Measurements from ENCODE around the gene FBLN1. TPM values are rescaled to one million over a fixed set of nuclear protein-coding genes. Genes with fewer than 3 reads are reported as not detected.
A peak's percentile ranks its signal among the peaks of the same experiment; 100 is the strongest.

Gene FBLN1
- polyA plus RNA-seq, 1 of the 3 experiments (the other 2 are of a cell fraction), result 147 TPM

DNA sequence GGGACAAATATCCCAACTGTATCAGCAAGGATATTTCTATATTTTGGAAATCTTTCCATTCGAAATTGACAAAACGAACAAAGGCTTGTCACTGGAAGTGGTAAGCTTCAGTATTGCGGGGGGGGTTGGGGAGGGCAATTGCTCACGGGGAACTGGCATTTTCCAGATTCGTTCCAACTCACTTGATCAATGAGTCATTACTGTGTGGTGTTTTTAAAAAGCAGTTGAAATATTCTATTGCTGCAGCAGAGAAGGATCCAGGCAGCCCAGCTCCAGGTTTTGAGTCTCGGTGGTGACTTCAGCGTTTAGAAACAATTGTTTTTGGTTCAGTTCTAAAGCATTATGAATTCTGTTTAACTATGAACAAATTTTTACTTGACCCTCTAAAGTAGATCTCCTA, 33.8 kb upstream of the FBLN1 start (continued):
- peak; percentile 61; the same call in 1 of the 2 replicates for TF ChIP-seq FOSL2 (IDR thresholded peaks at IDR 0.05; ENCODE audit: borderline replicate concordance, low read depth)

DNA sequence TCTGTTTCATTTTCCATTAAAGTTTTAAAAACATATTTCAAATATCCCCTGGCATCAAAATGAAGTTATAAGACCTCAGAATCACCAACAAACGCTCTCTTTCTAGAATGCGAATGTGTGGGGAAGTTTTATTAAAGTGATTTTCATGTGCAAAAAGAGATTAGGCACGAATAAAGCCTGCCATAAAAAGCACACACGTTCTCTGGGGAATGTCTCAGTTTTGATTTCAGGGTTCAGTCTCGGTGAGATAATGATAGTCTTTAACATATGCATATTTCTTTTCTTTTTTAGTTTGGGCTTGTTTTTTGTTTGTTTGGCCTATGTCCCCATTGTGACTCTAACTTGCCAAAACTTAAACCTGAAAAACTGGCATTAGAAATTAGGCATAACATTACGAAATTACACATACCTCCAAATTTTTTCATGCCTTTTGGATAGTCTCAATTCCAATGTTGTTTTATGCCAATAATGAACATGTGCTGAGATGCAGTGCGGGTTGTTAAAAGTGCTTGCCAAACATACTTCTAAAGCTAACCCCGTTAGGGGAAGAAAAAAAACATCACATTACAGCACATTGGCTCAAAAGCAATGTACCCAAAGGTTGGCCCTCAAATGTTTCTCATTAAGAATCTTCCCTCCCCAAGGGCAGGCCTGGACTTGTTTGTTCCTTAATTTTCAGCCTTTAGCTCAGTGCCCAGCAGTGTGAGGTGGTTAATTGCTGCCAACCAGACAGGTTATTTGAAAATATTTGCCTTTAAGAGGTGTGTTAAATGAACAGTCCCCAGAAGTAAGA, 33.2 kb upstream of the FBLN1 start:
- peaks cover 5% of the 10 kb centered on the region for H3F3A ChIP-seq (replicated peaks; ENCODE audit: insufficient read depth)
- H3K4me2 ChIP-seq, result peak overlapping the region; percentile 46; the same call in 1 of the 2 replicates
- no peaks in the 10 kb centered on the region for H3K79me2 ChIP-seq (ENCODE audit: insufficient read depth)
- CTCF ChIA-PET, result interaction anchor here (1.1 kb wide), 2 partner anchors 13 to 108 kb away, joined by 3 to 4 read pairs; no protein-coding TSS in a partner anchor
- H3K9me3 ChIP-seq, result no peaks in the 10 kb centered on the region
- no peaks in the 10 kb centered on the region for H3K36me3 ChIP-seq (replicated peaks in 1 of 2; ENCODE audit: control insufficient read depth in 1 of 2, insufficient read depth in 2 of 2, low read length in 1 of 2)
- H3K27ac ChIP-seq (ENCODE audit: low read depth in 2 of 2, low read length in 1 of 2), result peak overlapping the region; percentile 33 to 84; a peak in 3 of 4 replicates
- POLR2A ChIA-PET, result no interaction called here
- no peak overlapping the region for H3K4me3 ChIP-seq (ENCODE audit: low read depth in 2 of 2, low read length in 1 of 2)
- no peak overlapping the region for H3K9ac ChIP-seq
- H2AFZ ChIP-seq (ENCODE audit: low read depth), result peak overlapping the region; percentile 43
- no peaks in the 10 kb centered on the region for H3K27me3 ChIP-seq (ENCODE audit: insufficient read depth)
- WGBS (ENCODE audit: low lambda C conversion rate), result 69% methylated on average over 8 of the region's 8 CpGs
- TF ChIP-seq TCF12 (IDR thresholded peaks at IDR 0.05), result peak; percentile 59; the same call in 1 of the 2 replicates
- TF ChIP-seq YY1 (IDR thresholded peaks at IDR 0.05; ENCODE audit: low read depth), result no peak
- H3K4me1 ChIP-seq (ENCODE audit: control insufficient read depth in 1 of 2, insufficient read depth in 2 of 2, low read depth in 1 of 2, low read length in 1 of 2), result peaks cover 8 to 10% of the 10 kb centered on the region in 2 experiments
- no peak for DNase-seq
- no peaks in the 10 kb centered on the region for H4K20me1 ChIP-seq (ENCODE audit: insufficient read depth)
- H3K9me2 ChIP-seq, result no peaks in the 10 kb centered on the region

DNA sequence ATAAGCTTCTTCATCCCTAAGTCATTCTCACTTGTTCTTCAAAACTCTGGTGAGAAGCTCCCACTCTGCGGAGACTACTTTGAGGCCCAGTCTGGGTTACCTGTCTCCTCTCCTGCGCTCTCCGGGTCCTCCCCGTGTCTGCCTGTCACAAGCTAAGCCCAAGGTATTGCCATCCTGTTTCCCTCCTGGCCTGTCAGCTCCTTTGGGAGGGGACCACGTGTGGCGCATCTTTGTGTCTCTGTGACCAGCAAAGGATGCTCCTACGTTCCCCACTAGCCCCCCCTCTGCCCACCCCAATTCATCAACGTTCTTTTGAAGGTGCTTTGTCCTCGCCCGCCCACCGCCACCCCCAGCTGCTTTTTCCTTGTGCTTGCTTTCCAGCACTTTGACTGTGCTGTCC, 31.8 kb upstream of the FBLN1 start:
- Histone ChIP-seq H3K9ac (no peak overlapping the region), H3K27me3 (ENCODE audit: insufficient read depth) (no peaks in the 10 kb centered on the region), H3F3A (replicated peaks; ENCODE audit: insufficient read depth) (peaks cover 1% of the 10 kb centered on the region), H3K4me3 (ENCODE audit: low read depth in 2 of 2, low read length in 1 of 2) (no peak overlapping the region), H4K20me1 (ENCODE audit: insufficient read depth) (no peaks in the 10 kb centered on the region), H3K4me1 (ENCODE audit: control insufficient read depth in 1 of 2, insufficient read depth in 2 of 2, low read depth in 1 of 2, low read length in 1 of 2) (peaks cover 8 to 10% of the 10 kb centered on the region in 2 experiments), H3K9me3 (no peaks in the 10 kb centered on the region), H3K79me2 (ENCODE audit: insufficient read depth) (no peaks in the 10 kb centered on the region), H3K27ac (ENCODE audit: low read depth in 2 of 2, low read length in 1 of 2) (no peak overlapping the region), H3K36me3 (replicated peaks in 1 of 2; ENCODE audit: control insufficient read depth in 1 of 2, insufficient read depth in 2 of 2, low read length in 1 of 2) (no peaks in the 10 kb centered on the region), H2AFZ (ENCODE audit: low read depth) (no peak overlapping the region), H3K4me2 (no peak overlapping the region), H3K9me2 (no peaks in the 10 kb centered on the region)
- ChIA-PET POLR2A (no interaction called here), CTCF (interaction anchor here (1.1 kb wide), 1 partner anchor 12 kb away, joined by 4 read pairs; no protein-coding TSS in a partner anchor)
- 95% methylated on average over 11 of the region's 11 CpGs for WGBS (ENCODE audit: low lambda C conversion rate)
- no peak for DNase-seq
- no peak for TF ChIP-seq NFIC (IDR thresholded peaks at IDR 0.05; ENCODE audit: borderline replicate concordance)
- TF ChIP-seq, protein P1, sequence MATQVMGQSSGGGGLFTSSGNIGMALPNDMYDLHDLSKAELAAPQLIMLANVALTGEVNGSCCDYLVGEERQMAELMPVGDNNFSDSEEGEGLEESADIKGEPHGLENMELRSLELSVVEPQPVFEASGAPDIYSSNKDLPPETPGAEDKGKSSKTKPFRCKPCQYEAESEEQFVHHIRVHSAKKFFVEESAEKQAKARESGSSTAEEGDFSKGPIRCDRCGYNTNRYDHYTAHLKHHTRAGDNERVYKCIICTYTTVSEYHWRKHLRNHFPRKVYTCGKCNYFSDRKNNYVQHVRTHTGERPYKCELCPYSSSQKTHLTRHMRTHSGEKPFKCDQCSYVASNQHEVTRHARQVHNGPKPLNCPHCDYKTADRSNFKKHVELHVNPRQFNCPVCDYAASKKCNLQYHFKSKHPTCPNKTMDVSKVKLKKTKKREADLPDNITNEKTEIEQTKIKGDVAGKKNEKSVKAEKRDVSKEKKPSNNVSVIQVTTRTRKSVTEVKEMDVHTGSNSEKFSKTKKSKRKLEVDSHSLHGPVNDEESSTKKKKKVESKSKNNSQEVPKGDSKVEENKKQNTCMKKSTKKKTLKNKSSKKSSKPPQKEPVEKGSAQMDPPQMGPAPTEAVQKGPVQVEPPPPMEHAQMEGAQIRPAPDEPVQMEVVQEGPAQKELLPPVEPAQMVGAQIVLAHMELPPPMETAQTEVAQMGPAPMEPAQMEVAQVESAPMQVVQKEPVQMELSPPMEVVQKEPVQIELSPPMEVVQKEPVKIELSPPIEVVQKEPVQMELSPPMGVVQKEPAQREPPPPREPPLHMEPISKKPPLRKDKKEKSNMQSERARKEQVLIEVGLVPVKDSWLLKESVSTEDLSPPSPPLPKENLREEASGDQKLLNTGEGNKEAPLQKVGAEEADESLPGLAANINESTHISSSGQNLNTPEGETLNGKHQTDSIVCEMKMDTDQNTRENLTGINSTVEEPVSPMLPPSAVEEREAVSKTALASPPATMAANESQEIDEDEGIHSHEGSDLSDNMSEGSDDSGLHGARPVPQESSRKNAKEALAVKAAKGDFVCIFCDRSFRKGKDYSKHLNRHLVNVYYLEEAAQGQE (IDR thresholded peaks at IDR 0.05; ENCODE audit: low read depth, low read length), result no peak
- TF ChIP-seq NRF1 (IDR thresholded peaks at IDR 0.05; ENCODE audit: low read depth, low read length), result no peak
- TF ChIP-seq SMC3 (IDR thresholded peaks at IDR 0.05; ENCODE audit: low read depth, low read length), result no peak
